Osteocyte (in vitro differentiated cells): ENCODE data around the gene PDPK1. TPM values are rescaled to one million over a fixed set of nuclear protein-coding genes. Genes with fewer than 3 reads are reported as not detected.

Experiments used
- DNase-seq: peaks from one replicate; pipeline ENCODE4 v3.0.0; 2021; ENCODE audit warnings: mixed read lengths; ENCODE audit not compliant: unreplicated experiment; ENCODE audit errors: extremely low spot score
- H3K27ac Mint-ChIP-seq: one replicate; pipeline ENCODE4 v1.8.0; 2021; ENCODE audit warnings: mild to moderate bottlenecking, mixed read lengths; ENCODE audit not compliant: unreplicated experiment
- H3K27me3 Mint-ChIP-seq: one replicate; pipeline ENCODE4 v1.8.0; 2021; ENCODE audit warnings: mixed read lengths; ENCODE audit not compliant: unreplicated experiment
- H3K36me3 Mint-ChIP-seq: one replicate; pipeline ENCODE4 v1.8.0; 2021; ENCODE audit warnings: mixed read lengths; ENCODE audit not compliant: unreplicated experiment
- H3K4me1 Mint-ChIP-seq: one replicate; pipeline ENCODE4 v1.8.0; 2021; ENCODE audit warnings: mixed read lengths; ENCODE audit not compliant: unreplicated experiment
- H3K4me3 Mint-ChIP-seq: one replicate; pipeline ENCODE4 v1.8.0; 2021; ENCODE audit warnings: mild to moderate bottlenecking, moderate library complexity, mixed read lengths; ENCODE audit not compliant: unreplicated experiment
- H3K9me3 Mint-ChIP-seq: one replicate; pipeline ENCODE4 v1.8.0; 2021; ENCODE audit warnings: mixed read lengths; ENCODE audit not compliant: unreplicated experiment
- CTCF ChIP-seq: fragments of 200-600 bp; sonication (generic); IDR thresholded peaks from 2 replicates; pipeline ENCODE4 v1.5.0; 2021; ENCODE audit warnings: antibody characterized with exemption, mild to moderate bottlenecking, moderate library complexity
- long read RNA-seq: library from polyadenylated mRNA; unstranded; transcript quantifications from one replicate; pipeline ENCODE4 v2.0.0, GENCODE V29; 2021
- total RNA-seq: library from RNA; stranded (reverse); gene quantifications from 2 replicates; pipeline ENCODE4 v1.2.1, GENCODE V29; 2021

PDPK1 gene
- 44.9 and 45.8 TPM in 2 replicates for total RNA-seq
- long read RNA-seq, full-length matches to known transcripts: 11 of 19 reads
- long read RNA-seq, partial matches to known transcripts: 0 of 19 reads
- long read RNA-seq, other reads (novel, unspliced or antisense): 8 of 19 reads

DNA sequence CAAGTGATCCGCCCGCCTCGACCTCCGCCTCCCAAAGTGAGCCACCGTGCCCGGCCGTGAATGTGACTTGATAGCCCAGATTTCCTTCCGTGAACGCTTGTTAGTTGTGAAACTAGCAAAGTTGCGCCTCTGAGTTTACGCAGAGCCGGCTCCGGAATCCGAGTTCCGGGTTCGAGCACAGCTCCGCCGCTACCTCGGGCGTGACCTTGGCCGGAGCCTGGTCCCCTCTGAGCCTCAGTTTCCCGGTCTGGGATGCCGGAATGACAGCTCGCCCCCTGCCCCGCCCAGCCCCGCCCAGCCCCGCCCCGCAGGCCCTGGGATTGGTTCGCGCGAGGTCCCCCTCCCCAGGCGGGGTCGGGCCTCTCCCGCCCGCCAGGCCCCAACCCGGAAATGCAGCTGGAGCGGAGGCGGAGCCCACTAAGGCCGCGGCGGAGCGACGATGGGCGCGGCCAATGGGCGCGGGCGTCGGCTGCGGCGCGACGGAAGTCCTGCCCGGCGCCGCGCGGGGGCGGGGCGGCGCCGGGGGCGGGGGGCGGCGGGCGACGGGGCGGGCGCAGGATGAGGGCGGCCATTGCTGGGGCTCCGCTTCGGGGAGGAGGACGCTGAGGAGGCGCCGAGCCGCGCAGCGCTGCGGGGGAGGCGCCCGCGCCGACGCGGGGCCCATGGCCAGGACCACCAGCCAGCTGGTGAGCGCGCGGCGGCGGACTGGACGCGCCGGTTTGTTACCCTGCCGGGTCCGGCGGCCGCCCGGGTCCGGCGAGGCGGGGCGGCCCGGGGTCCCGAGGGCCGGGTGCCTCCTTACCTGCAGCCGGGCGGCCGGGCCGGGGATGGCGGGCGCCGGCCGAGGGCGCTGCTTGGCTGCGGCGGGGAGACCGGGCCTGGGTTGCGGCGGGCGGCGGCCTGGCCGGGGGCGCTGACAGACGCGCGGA, at the start of gene PDPK1:
Gene PDPK1 (plus strand): TSS at position 571 of the 929 bp plus-strand sequence. CDS start 92 bp downstream, at position 663.
- TF ChIP-seq CTCF: no peak
- H3K4me1 Mint-ChIP-seq: peaks cover 48% of the 10 kb centered on the region

DNA sequence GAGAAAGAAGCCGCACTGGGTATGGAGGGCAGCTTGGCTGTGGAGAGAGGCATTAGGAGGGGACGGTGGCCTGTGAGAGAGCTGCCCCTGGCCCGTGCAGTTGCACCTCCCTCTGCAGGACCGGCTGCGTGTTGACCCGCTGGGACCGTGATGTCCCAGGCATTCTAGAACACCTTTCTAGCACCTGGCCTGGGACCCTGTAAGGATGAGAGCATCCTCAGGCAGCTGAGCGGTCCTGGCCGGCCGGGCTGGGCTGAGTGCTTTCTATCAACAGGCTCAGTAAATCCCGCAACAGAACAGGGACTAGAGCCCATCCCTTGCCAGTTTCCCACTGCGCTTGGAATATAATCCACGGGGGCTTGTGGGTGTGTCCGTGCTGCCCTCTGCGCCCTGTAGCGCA, 48.2 kb upstream of the PDPK1 start:
- DNase-seq: no peak
- Mint-ChIP-seq H3K27ac (no peak overlapping the region), H3K36me3 (no peaks in the 10 kb centered on the region), H3K9me3 (no peaks in the 10 kb centered on the region), H3K4me3 (no peak overlapping the region), H3K4me1 (peaks cover 11% of the 10 kb centered on the region), H3K27me3 (no peaks in the 10 kb centered on the region)
- TF ChIP-seq CTCF: no peak

More for the DNA sequence above, at the start of gene PDPK1:
- peaks cover 3% of the 10 kb centered on the region for H3K36me3 Mint-ChIP-seq
- peak within 1 kb of the TSS; percentile 78 for H3K4me3 Mint-ChIP-seq
- H3K9me3 Mint-ChIP-seq: no peaks in the 10 kb centered on the region
- H3K27ac Mint-ChIP-seq: peak within 1 kb of the TSS; percentile 86
- H3K27me3 Mint-ChIP-seq: no peaks in the 10 kb centered on the region
- peak; percentile 98 for DNase-seq

DNA sequence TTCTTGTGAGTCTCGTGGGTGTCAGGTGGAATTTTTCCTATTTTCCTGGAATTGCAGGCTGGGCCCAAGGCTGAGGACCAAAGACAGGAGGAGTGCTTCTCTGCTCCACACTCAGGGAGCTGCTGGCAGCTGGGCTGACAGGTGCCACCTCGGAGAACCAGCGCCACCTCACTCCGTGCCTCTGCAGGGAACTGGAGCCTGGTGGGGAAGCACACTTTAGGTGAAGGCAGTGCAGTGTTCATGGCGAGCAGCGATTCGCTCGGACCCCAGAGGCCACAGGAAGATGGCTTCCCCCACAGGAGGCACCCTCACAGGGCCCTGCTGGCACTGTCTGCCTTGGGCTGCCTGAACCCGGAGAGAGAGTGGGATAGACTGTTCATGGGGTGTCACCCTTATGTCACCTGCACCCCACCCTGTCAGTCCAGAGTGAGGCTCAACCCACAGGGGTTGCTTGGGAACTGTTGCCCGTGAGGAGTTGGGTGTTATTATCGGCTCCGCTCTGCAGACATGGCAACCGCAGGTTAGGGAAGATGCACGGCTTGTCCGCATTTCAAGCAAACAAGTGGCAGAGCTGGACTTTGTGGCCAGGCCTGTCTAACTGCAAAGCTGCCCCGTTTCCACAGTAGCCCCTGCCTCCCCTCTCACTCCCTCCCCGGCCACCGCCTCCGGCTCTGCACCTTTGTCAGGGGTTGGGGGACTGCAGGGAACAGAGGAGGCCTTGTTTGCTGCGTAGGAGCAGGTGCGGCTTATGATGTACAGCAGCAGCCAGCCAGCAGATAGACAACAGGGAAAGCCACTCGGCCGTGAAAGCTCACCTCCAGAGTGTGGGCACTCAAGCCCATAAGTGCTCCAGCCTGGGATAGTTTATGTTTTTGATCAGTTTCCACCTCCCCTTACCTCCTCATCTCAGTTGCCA, 47.4 kb upstream of the PDPK1 start:
- DNase-seq: no peak

GRCh38 chr16:2492292-2492691, 45.5 kb upstream of the PDPK1 start:
- H3K4me1 Mint-ChIP-seq: peaks cover 5% of the 10 kb centered on the region
- peaks cover 4% of the 10 kb centered on the region for H3K36me3 Mint-ChIP-seq
- no peaks in the 10 kb centered on the region for H3K9me3 Mint-ChIP-seq
- DNase-seq: no peak
- H3K27me3 Mint-ChIP-seq: no peaks in the 10 kb centered on the region
- no peak for TF ChIP-seq CTCF
- no peak overlapping the region for H3K27ac Mint-ChIP-seq
- H3K4me3 Mint-ChIP-seq: no peak overlapping the region

More for the DNA sequence above, 47.4 kb upstream of the PDPK1 start:
- Mint-ChIP-seq H3K4me1 (peaks cover 11% of the 10 kb centered on the region), H3K4me3 (no peak overlapping the region), H3K27me3 (no peaks in the 10 kb centered on the region), H3K36me3 (no peaks in the 10 kb centered on the region), H3K9me3 (no peaks in the 10 kb centered on the region), H3K27ac (no peak overlapping the region)
- no peak for TF ChIP-seq CTCF
